ENCODE data around the gene FASN. TPM values are rescaled to one million over a fixed set of nuclear protein-coding genes. Genes with fewer than 3 reads are reported as not detected.
A peak's percentile ranks its signal among the peaks of the same experiment; 100 is the strongest.

FASN gene
- total and polyA plus RNA-seq, 2 of the 13 experiments (the other 11 are each of a cell fraction or from before 2014, with no cell fraction given) = 51.7 to 101 TPM

DNA sequence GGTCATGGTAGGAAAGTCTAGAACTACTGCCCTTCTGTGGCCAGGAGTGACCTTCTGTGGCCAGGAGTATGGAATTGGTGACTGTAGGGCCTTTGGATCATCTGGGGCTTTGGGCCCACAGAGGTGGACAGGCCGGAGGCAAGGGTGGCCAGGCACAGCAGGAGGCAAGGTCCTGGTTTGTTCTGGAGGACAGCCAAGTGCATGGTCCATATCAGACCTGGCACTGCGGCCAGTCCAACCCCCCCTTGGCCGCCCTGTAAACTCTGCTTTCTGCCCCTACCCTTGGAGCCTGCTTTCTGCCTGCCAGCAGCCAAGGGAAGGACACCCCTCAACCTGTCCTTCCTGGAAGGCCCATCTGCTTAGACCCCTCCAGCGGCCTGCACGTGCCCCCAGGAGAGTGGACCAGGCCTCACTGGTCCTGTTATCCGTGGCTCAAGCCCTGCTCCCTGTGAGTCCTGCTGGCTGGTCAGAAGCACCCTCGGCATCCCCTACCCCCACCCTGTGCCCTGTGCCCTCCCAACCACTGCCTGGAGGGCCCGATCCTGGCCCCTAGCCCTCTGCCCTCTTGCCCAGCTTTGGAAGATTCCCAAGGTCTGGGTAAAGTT, 58.2 kb downstream of the FASN start (continued):
- TF ChIP-seq ZNF282 (IDR thresholded peaks at IDR 0.05; ENCODE audit: partially characterized antibody) (no peak), ZNF768 (CRISPR knock-in tag; IDR thresholded peaks at IDR 0.05) (peak; percentile 46; the same call in 1 of the 2 replicates), AKAP8 (CRISPR knock-in tag; IDR thresholded peaks at IDR 0.05) (no peak), RARA (CRISPR knock-in tag; IDR thresholded peaks at IDR 0.05) (no peak), NFE2L1 (CRISPR knock-in tag; IDR thresholded peaks at IDR 0.05; ENCODE audit: borderline replicate concordance) (no peak), ZBTB33 (CRISPR knock-in tag; IDR thresholded peaks at IDR 0.05) (no peak), HNRNPL (IDR thresholded peaks at IDR 0.05; ENCODE audit: low read depth, low read length) (peak; percentile 97), NR3C1 (CRISPR knock-in tag; IDR thresholded peaks at IDR 0.05) (no peak), TFDP1 (CRISPR knock-in tag; IDR thresholded peaks at IDR 0.05; ENCODE audit: borderline replicate concordance) (0 out of 2 replicates have a peak, but pooled peaks have one; percentile 9), PITX1 (CRISPR knock-in tag; IDR thresholded peaks at IDR 0.05) (no peak), SP1 (IDR thresholded peaks at IDR 0.05) (no peak), SP1 (CRISPR knock-in tag; IDR thresholded peaks at IDR 0.05) (no peak), HIVEP1 (CRISPR knock-in tag; IDR thresholded peaks at IDR 0.05) (no peak), ADNP (CRISPR knock-in tag; IDR thresholded peaks at IDR 0.05) (no peak)
- TF ChIP-seq, protein P1, sequence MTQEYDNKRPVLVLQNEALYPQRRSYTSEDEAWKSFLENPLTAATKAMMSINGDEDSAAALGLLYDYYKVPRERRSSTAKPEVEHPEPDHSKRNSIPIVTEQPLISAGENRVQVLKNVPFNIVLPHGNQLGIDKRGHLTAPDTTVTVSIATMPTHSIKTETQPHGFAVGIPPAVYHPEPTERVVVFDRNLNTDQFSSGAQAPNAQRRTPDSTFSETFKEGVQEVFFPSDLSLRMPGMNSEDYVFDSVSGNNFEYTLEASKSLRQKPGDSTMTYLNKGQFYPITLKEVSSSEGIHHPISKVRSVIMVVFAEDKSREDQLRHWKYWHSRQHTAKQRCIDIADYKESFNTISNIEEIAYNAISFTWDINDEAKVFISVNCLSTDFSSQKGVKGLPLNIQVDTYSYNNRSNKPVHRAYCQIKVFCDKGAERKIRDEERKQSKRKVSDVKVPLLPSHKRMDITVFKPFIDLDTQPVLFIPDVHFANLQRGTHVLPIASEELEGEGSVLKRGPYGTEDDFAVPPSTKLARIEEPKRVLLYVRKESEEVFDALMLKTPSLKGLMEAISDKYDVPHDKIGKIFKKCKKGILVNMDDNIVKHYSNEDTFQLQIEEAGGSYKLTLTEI (CRISPR knock-in tag; conservative IDR thresholded peaks at IDR 0.05) = no peak
- TF ChIP-seq, protein P2, sequence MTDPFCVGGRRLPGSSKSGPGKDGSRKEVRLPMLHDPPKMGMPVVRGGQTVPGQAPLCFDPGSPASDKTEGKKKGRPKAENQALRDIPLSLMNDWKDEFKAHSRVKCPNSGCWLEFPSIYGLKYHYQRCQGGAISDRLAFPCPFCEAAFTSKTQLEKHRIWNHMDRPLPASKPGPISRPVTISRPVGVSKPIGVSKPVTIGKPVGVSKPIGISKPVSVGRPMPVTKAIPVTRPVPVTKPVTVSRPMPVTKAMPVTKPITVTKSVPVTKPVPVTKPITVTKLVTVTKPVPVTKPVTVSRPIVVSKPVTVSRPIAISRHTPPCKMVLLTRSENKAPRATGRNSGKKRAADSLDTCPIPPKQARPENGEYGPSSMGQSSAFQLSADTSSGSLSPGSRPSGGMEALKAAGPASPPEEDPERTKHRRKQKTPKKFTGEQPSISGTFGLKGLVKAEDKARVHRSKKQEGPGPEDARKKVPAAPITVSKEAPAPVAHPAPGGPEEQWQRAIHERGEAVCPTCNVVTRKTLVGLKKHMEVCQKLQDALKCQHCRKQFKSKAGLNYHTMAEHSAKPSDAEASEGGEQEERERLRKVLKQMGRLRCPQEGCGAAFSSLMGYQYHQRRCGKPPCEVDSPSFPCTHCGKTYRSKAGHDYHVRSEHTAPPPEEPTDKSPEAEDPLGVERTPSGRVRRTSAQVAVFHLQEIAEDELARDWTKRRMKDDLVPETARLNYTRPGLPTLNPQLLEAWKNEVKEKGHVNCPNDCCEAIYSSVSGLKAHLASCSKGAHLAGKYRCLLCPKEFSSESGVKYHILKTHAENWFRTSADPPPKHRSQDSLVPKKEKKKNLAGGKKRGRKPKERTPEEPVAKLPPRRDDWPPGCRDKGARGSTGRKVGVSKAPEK (CRISPR knock-in tag; IDR thresholded peaks at IDR 0.05; ENCODE audit: borderline replicate concordance) = no peak
- TF ChIP-seq, protein P3, sequence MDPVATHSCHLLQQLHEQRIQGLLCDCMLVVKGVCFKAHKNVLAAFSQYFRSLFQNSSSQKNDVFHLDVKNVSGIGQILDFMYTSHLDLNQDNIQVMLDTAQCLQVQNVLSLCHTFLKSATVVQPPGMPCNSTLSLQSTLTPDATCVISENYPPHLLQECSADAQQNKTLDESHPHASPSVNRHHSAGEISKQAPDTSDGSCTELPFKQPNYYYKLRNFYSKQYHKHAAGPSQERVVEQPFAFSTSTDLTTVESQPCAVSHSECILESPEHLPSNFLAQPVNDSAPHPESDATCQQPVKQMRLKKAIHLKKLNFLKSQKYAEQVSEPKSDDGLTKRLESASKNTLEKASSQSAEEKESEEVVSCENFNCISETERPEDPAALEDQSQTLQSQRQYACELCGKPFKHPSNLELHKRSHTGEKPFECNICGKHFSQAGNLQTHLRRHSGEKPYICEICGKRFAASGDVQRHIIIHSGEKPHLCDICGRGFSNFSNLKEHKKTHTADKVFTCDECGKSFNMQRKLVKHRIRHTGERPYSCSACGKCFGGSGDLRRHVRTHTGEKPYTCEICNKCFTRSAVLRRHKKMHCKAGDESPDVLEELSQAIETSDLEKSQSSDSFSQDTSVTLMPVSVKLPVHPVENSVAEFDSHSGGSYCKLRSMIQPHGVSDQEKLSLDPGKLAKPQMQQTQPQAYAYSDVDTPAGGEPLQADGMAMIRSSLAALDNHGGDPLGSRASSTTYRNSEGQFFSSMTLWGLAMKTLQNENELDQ (CRISPR knock-in tag; IDR thresholded peaks at IDR 0.05; ENCODE audit: borderline replicate concordance) = no peak
- TF ChIP-seq, protein P4, sequence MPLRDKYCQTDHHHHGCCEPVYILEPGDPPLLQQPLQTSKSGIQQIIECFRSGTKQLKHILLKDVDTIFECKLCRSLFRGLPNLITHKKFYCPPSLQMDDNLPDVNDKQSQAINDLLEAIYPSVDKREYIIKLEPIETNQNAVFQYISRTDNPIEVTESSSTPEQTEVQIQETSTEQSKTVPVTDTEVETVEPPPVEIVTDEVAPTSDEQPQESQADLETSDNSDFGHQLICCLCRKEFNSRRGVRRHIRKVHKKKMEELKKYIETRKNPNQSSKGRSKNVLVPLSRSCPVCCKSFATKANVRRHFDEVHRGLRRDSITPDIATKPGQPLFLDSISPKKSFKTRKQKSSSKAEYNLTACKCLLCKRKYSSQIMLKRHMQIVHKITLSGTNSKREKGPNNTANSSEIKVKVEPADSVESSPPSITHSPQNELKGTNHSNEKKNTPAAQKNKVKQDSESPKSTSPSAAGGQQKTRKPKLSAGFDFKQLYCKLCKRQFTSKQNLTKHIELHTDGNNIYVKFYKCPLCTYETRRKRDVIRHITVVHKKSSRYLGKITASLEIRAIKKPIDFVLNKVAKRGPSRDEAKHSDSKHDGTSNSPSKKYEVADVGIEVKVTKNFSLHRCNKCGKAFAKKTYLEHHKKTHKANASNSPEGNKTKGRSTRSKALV (CRISPR knock-in tag; IDR thresholded peaks at IDR 0.05) = no peak

Measured in HepG2 (cell line).